Retina (tissue), 1 donor: Measurements from ENCODE around the gene SRC.

Experiments used
- DNase-seq: peaks from one replicate; pipeline ENCODE4 v3.0.0-alpha.2; 2016

Gene SRC

GRCh38 chr20:37385659-37386504, 39.9 kb downstream of the SRC start:
- DNase-seq, result no peak

GRCh38 chr20:37386505-37387251, 40.7 kb downstream of the SRC start:
- DNase-seq, result no peak

GRCh38 chr20:37387519-37388269, 41.8 kb downstream of the SRC start:
- no peak for DNase-seq

GRCh38 chr20:37388831-37389230, 42.9 kb downstream of the SRC start:
- no peak for DNase-seq

GRCh38 chr20:37389241-37389747, 43.4 kb downstream of the SRC start:
- DNase-seq, result no peak

GRCh38 chr20:37389844-37390275, 43.9 kb downstream of the SRC start:
- no peak for DNase-seq

- no peak for DNase-seq
Measured at GRCh38 chr20:37390503-37390890, 44.6 kb downstream of the SRC start.

- no peak for DNase-seq
Measured at GRCh38 chr20:37390891-37391525, 45.1 kb downstream of the SRC start.

GRCh38 chr20:37392441-37393195, 46.7 kb downstream of the SRC start:
- DNase-seq, result no peak

GRCh38 chr20:37393196-37393862, 47.4 kb downstream of the SRC start:
- DNase-seq, result no peak

- no peak for DNase-seq
Measured at GRCh38 chr20:37393863-37394542, 48.1 kb downstream of the SRC start.

- peak; percentile 89 for DNase-seq
Measured at GRCh38 chr20:37394543-37395409, 48.8 kb downstream of the SRC start.

- no peak for DNase-seq
Measured at GRCh38 chr20:37395410-37395797, 49.5 kb downstream of the SRC start.

- peak; percentile 88 for DNase-seq
Measured at GRCh38 chr20:37395921-37396415, 50.0 kb downstream of the SRC start.

- peak; percentile 96 for DNase-seq
Measured at GRCh38 chr20:37396416-37397075, 50.6 kb downstream of the SRC start.

- DNase-seq, result no peak
Measured at GRCh38 chr20:37397076-37397953, 51.4 kb downstream of the SRC start.

GRCh38 chr20:37397954-37398749, 52.2 kb downstream of the SRC start:
- DNase-seq, result no peak
